ENCODE results near the gene BCORL1.

- TF ChIP-seq POLR2AphosphoS5 (IDR thresholded peaks at IDR 0.05; ENCODE audit: insufficient read depth in 1 of 2, low read depth in 1 of 2), result no peak
- TF ChIP-seq CTCF (IDR thresholded peaks at IDR 0.05), result no peak
These were observed 29.1 kb upstream of the BCORL1 start for GRCh38 chrX:129953334-129953648.

All from vagina (tissue), 2 donors.